Lung (tissue), 12 donors: ENCODE measurements around the gene KRTAP5-5. TPM values are rescaled to one million over a fixed set of nuclear protein-coding genes. Genes with fewer than 3 reads are reported as not detected.
"Not testable (repeated sequence)": the region's sequence is repeated elsewhere in the genome, so short reads cannot be mapped to it uniquely, and the experiment has no call there.

ENCODE experiments used
- ATAC-seq: fragments of 200-7000 bp; cut with Tn5 transposase; one replicate; pipeline ENCODE4 v1.9.1; 2020; ENCODE audit warnings: moderate number of reproducible peaks; ENCODE audit not compliant: insufficient read depth, low FRiP score
- DNase-seq, 3 donors: peaks; one replicate each; pipeline ENCODE4 v3.0.0-alpha.2; 2013 to 2017
- H3K27ac ChIP-seq, 2 donors: one replicate each; pipeline ENCODE4 v1.5.1; 2013; ENCODE audit warnings: mild to moderate bottlenecking in 2 of 2, moderate library complexity in 2 of 2, control low read depth in 1 of 2, inconsistent platforms in 1 of 2, low read depth in 1 of 2, low read length in 1 of 2
- H3K27me3 ChIP-seq, 3 donors: one replicate each; pipeline ENCODE4 v1.5.1; 2013; ENCODE audit warnings: low read length in 2 of 3; ENCODE audit not compliant: control insufficient read depth in 3 of 3, insufficient read depth in 3 of 3
- H3K36me3 ChIP-seq, 4 donors: one replicate each; pipeline ENCODE4 v1.5.1; 2013; ENCODE audit warnings: low read length in 4 of 4, mild to moderate bottlenecking in 1 of 4, moderate library complexity in 1 of 4; ENCODE audit not compliant: control insufficient read depth in 4 of 4, insufficient read depth in 4 of 4
- H3K4me1 ChIP-seq, 5 donors: one replicate each; pipeline ENCODE4 v1.5.1; 2013; ENCODE audit warnings: low read length in 5 of 5, mild to moderate bottlenecking in 2 of 5, moderate library complexity in 1 of 5; ENCODE audit not compliant: control insufficient read depth in 5 of 5, insufficient read depth in 5 of 5
- H3K4me3 ChIP-seq: one replicate; pipeline ENCODE4 v1.5.1; 2013; ENCODE audit warnings: mild to moderate bottlenecking, control low read depth, moderate library complexity
- H3K9ac ChIP-seq, 2 donors: one replicate each; pipeline ENCODE4 v1.5.1; 2013; ENCODE audit warnings: low read length in 2 of 2, control low read depth in 1 of 2; ENCODE audit not compliant: insufficient read depth in 1 of 2
- H3K9me3 ChIP-seq, 4 donors: one replicate each; pipeline ENCODE4 v1.5.1; 2013; ENCODE audit warnings: low read length in 3 of 4, mild to moderate bottlenecking in 1 of 4, moderate library complexity in 1 of 4; ENCODE audit not compliant: control insufficient read depth in 4 of 4, insufficient read depth in 3 of 4
- WGBS, 2 donors: extraction: QIAGEN DNeasy Blood & Tissue Kit; methylation state at CpG; one replicate each; pipeline ENCODE4 v1.1.7; 2013; 5-methylcytosine and 5-hydroxymethylcytosine counted together
- polyA plus RNA-seq, 2 donors: library from polyadenylated mRNA; stranded (reverse); fragments of 200-250 nt; gene quantifications; one replicate each; pipeline ENCODE4 v1.2.1, GENCODE V29; 2013
- total RNA-seq, 2 donors: library from RNA; depleted of rRNA in 1 of 2; stranded (reverse); fragments of >200 nt in 1 of 2; gene quantifications; one replicate each; pipeline ENCODE4 v1.2.1, GENCODE V29; 2014 to 2021
- TF ChIP-seq, protein P1 (sequence below): IDR thresholded peaks from 2 replicates; pipeline ENCODE4 v1.5.1; 2012; ENCODE audit warnings: mild to moderate bottlenecking; ENCODE audit errors: control extremely low read depth, extremely low read depth
- donor health status: control.
- donor health status: control.
- donor health status: Bipolar disorder and iron deficiency.
- donor health status: healthy.
- donor health status: DM: yes; HTN: yes; CAD: no.

KRTAP5-5 gene
- total and polyA plus RNA-seq, 4 donors: not detected

DNA sequence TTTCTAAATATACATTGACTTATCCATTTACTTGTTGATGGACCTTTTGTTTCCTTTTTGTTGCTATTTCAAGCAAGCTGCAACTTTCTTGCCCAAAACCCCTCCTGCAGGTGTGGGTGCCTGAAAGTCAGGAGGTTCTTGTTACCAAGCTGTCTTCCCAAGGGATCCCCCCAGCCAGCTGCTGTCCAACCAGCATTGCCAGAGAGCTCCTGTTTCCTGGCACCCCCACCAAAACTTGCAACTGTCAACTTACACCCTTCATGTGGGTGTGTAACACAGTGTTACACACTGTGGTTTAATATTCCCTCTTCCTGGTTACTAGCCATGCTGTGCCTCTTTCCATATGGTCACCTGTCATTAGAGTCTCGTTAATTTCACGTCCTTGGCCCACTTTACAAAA lies 42.9 kb upstream of the KRTAP5-5 start:
- Histone ChIP-seq H3K9me3 (peaks cover 0 to 1% (median 0%) of the 10 kb centered on the region in 4 donors), H3K4me3 (no peak overlapping the region), H3K27me3 (peaks cover 0 to 5% (median 3%) of the 10 kb centered on the region in 3 donors), H3K4me1 (peaks cover 0 to 5% (median 0%) of the 10 kb centered on the region in 5 donors), H3K36me3 (peaks cover 0 to 2% (median 0%) of the 10 kb centered on the region in 4 donors), H3K27ac (no peak overlapping the region), H3K9ac (no peak overlapping the region)
- TF ChIP-seq, protein P1, sequence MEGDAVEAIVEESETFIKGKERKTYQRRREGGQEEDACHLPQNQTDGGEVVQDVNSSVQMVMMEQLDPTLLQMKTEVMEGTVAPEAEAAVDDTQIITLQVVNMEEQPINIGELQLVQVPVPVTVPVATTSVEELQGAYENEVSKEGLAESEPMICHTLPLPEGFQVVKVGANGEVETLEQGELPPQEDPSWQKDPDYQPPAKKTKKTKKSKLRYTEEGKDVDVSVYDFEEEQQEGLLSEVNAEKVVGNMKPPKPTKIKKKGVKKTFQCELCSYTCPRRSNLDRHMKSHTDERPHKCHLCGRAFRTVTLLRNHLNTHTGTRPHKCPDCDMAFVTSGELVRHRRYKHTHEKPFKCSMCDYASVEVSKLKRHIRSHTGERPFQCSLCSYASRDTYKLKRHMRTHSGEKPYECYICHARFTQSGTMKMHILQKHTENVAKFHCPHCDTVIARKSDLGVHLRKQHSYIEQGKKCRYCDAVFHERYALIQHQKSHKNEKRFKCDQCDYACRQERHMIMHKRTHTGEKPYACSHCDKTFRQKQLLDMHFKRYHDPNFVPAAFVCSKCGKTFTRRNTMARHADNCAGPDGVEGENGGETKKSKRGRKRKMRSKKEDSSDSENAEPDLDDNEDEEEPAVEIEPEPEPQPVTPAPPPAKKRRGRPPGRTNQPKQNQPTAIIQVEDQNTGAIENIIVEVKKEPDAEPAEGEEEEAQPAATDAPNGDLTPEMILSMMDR: no peak
- DNase-seq (no peak), ATAC-seq (no peak)
- WGBS, 2 donors: 80 to 84% methylated on average over 2 of the region's 2 CpGs

DNA sequence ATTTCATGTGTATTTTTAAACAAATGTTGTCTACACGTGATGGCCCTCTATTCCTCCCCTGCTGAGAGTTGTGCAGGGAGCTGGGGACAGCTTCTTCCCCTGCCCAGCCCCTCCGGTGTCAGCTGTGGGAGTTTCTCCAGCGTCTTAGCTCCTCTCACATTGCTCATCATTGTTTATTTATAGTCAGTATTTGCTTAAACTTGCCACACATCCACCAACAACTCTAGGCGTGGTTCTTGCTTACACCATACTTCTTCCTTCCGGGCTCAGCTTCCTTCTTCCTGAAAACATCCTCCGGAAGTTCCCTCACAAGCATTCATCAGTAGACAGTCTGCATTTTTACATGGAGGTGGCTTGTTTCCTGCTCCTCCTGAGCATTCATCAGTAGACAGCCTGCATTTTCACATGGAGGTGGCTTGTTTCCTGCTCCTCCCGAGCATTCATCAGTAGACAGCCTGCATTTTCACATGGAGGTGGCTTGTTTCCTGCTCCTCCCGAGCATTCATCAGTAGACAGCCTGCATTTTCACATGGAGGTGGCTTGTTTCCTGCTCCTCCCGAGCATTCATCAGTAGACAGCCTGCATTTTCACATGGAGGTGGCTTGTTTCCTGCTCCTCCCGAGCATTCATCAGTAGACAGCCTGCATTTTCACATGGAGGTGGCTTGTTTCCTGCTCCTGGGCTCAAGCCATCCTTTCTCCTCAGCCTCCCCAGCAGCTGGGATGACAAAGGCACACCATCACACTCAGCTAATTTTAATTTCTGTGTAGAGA lies 40.2 kb upstream of the KRTAP5-5 start:
- H3K9me3 ChIP-seq, DNase-seq, H3K4me3 ChIP-seq, H3K9ac ChIP-seq, H3K4me1 ChIP-seq, H3K36me3 ChIP-seq: not testable (repeated sequence)
- peak; percentile 69 for ATAC-seq
- H3K27me3 ChIP-seq: peaks cover 0 to 20% (median 8%) of the 10 kb centered on the region in 3 donors
- peak overlapping the region in 1 of 2 donors; percentile 45 for H3K27ac ChIP-seq
- WGBS, 2 donors: 16 to 23% methylated on average over 8 of the region's 10 CpGs

DNA sequence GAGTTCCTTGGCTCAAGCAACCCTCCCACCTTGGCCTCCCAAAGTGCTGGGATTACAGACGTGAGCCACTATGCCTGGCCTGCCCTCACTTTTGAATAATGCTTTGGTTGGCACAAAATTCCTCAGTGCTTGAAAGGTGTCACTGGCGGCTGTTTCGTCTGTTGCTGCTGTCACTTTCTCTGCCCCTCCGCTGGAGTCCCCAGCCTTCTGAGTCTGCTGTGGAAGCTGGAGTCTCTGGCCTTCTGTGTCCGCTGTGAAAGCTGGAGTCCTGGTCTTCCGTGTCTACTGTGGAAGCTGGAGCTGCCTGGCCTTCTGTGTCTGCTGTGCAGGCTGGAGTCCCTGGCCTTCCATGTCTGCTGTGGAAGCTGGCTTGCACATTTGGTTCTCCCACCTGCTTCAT lies 39.6 kb upstream of the KRTAP5-5 start:
- Histone ChIP-seq H3K27ac (peak overlapping the region in 1 of 2 donors; percentile 45), H3K27me3 (peaks cover 0 to 20% (median 9%) of the 10 kb centered on the region in 3 donors), H3K4me1 (peaks cover 0 to 5% (median 0%) of the 10 kb centered on the region in 5 donors), H3K36me3 (peaks cover 0 to 2% (median 0%) of the 10 kb centered on the region in 4 donors), H3K9me3 (peaks cover 0 to 1% (median 0%) of the 10 kb centered on the region in 4 donors), H3K9ac (no peak overlapping the region), H3K4me3 (no peak overlapping the region)
- ATAC-seq (no peak), DNase-seq (no peak)
- 91 to 94% methylated on average over 6 of the region's 6 CpGs for WGBS, 2 donors
- TF ChIP-seq, protein P1: no peak

DNA sequence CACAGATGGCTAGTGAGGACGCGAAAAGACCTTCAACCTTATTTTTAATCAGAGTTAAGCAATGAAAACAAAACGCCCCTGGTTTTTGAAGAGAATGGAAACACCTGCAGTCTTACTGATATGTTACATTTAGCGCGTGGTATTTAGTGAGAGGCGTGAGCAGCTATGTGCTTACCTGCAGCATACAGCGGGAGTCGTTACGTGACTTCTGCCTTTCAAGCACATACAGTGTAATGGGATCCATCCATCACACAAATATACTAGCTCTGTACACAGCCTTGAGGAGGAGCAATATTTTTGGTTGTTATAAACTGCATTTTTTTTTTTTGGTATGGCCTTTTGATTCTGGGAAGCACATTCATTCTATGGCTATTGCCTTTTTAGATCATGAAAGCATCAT lies 36.9 kb upstream of the KRTAP5-5 start:
- WGBS, 2 donors: 83 to 87% methylated on average over 9 of the region's 9 CpGs
- Histone ChIP-seq H3K9ac (no peak overlapping the region), H3K9me3 (peaks cover 0 to 1% (median 0%) of the 10 kb centered on the region in 4 donors), H3K4me1 (peaks cover 0 to 5% (median 0%) of the 10 kb centered on the region in 5 donors), H3K36me3 (no peaks in the 10 kb centered on the region), H3K4me3 (no peak overlapping the region), H3K27me3 (peaks cover 0 to 26% (median 12%) of the 10 kb centered on the region in 3 donors), H3K27ac (no peak overlapping the region)
- TF ChIP-seq, protein P1: no peak
- ATAC-seq: no peak
- DNase-seq: no peak

DNA sequence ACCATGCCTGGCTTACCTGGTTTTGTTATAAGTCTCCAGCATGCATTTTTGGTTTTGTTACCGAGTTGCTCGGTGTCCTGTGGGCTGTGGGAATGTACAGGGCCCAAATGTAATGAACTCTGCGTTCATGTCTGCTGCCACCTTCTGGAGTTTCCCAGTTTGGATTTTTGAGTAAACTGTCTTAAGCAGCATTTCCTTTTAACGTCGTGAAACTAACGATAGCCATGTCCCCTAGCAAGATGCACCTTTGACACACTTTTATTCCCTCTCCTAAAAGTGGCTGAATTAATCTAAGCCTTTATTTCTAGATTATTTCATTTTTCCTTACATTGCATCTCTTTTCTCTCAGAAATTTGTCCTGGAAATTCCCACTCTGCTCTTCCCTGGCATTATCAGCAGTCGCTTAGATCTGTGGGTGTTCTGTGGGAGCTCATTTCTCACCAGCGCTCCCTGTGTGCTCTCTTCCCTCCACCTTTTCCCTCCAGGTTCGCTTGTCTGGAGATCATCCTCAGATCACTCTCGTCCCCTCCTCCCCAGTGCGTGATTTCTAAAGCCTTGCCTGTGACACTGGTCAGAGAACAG lies 33.5 kb upstream of the KRTAP5-5 start:
- H3K9ac ChIP-seq: not testable (repeated sequence)

DNA sequence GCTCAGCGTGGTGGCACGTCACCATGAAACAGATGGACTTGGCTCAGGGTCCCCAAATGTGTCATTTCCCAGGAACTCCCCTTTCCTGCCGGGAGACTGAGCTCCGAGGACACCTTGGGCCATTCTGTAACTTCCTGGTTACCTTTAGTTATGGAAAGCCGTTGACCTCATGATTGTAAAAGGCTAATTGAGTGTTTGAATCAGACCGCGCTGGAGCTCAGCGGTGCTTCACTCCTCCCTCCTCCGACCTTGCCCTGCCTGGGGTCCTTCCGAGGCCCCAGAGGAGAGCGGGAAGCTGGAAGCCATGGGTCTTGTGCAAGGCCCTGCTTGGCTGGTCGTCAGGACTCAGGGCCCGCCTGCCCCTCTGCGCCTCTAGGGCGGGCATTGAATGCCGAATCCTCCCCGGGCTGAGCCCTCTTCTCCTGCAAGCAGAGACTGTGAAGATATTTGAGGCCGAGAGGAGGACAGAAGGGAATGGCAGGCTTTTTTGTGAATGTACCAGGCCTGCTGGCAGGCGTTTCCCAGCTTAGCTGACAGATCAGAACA lies 32.9 kb upstream of the KRTAP5-5 start:
- not testable (repeated sequence) for H3K4me3 ChIP-seq, H3K27ac ChIP-seq, H3K4me1 ChIP-seq, DNase-seq, H3K9me3 ChIP-seq, H3K9ac ChIP-seq, H3K36me3 ChIP-seq, ATAC-seq
- WGBS, 2 donors: 62 to 66% methylated on average over 19 of the region's 19 CpGs
- peaks cover 0 to 29% (median 12%) of the 10 kb centered on the region in 3 donors for H3K27me3 ChIP-seq

More for the DNA sequence above, 33.5 kb upstream of the KRTAP5-5 start:
- H3K4me1 ChIP-seq, H3K9me3 ChIP-seq, ATAC-seq, H3K36me3 ChIP-seq, H3K4me3 ChIP-seq, H3K27ac ChIP-seq: not testable (repeated sequence)
- peaks cover 0 to 29% (median 12%) of the 10 kb centered on the region in 3 donors for H3K27me3 ChIP-seq
- peak in 1 of 3 donors; percentile 22 for DNase-seq
- 52% methylated on average over 11 of the region's 11 CpGs for WGBS, 2 donors
